PC-3 (cell line): Measurements from ENCODE around the gene SWT1.
"Not testable (repeated sequence)": the region's sequence is repeated elsewhere in the genome, so short reads cannot be mapped to it uniquely, and the experiment has no call there.

Experiments
- EZH2 ChIP-seq: fragments of 300-600 bp; sonication (generic); IDR thresholded peaks from one replicate; pipeline ENCODE4 v1.6.1; 2017; ENCODE audit warnings: antibody characterized with exemption, mild to moderate bottlenecking, low read length; ENCODE audit not compliant: unreplicated experiment
- TF ChIP-seq, protein P1 (sequence below): fragments of 300-600 bp; sonication (generic); conservative IDR thresholded peaks from 2 replicates; pipeline ENCODE4 v1.5.1; 2017; ENCODE audit warnings: antibody characterized with exemption, low read depth, mild to moderate bottlenecking, low read length

DNA sequence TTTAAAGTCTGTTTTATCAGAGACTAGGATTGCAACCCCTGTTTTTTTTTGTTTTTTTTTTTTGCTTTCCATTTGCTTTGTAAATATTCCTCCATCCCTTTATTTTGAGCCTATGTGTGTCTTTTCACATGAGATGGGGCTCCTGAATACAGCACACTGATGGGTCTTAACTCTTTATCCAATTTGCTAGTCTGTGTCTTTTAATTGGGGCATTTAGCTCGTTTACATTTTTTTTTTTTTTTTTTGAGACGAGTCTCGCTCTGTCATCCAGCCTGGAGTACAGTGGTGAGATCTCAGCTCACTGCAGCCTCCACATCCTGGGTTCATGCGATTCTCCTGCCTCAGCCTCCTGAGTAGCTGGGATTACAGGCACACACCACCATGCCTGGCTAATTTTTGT is 41.7 kb downstream of the SWT1 start:
- TF ChIP-seq, protein P1, sequence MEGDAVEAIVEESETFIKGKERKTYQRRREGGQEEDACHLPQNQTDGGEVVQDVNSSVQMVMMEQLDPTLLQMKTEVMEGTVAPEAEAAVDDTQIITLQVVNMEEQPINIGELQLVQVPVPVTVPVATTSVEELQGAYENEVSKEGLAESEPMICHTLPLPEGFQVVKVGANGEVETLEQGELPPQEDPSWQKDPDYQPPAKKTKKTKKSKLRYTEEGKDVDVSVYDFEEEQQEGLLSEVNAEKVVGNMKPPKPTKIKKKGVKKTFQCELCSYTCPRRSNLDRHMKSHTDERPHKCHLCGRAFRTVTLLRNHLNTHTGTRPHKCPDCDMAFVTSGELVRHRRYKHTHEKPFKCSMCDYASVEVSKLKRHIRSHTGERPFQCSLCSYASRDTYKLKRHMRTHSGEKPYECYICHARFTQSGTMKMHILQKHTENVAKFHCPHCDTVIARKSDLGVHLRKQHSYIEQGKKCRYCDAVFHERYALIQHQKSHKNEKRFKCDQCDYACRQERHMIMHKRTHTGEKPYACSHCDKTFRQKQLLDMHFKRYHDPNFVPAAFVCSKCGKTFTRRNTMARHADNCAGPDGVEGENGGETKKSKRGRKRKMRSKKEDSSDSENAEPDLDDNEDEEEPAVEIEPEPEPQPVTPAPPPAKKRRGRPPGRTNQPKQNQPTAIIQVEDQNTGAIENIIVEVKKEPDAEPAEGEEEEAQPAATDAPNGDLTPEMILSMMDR: not testable (repeated sequence)
- TF ChIP-seq EZH2: not testable (repeated sequence)
